Activated CD4-positive, alpha-beta T cell treated with anti-CD3 and anti-CD28 coated beads, Interleukin-2, Interleukin-6, amounts not matched to agents 100 ng/mL and 50 ng/mL, durations not matched to agents 16 hours and 8 hours (primary cell): ENCODE data around the gene TADA2B.
"Not testable (repeated sequence)": the region's sequence is repeated elsewhere in the genome, so short reads cannot be mapped to it uniquely, and the experiment has no call there.

Source experiments
- DNase-seq: peaks from one replicate; pipeline ENCODE4 v3.0.0-alpha.2; 2020

Gene TADA2B

GRCh38 chr4:7083597-7084563 is 40.7 kb downstream of the TADA2B start:
- no peak for DNase-seq

GRCh38 chr4:7084564-7084961 is 41.4 kb downstream of the TADA2B start:
- DNase-seq, result not testable (repeated sequence)

GRCh38 chr4:7086384-7086783 is 43.2 kb downstream of the TADA2B start:
- DNase-seq, result no peak

DNA sequence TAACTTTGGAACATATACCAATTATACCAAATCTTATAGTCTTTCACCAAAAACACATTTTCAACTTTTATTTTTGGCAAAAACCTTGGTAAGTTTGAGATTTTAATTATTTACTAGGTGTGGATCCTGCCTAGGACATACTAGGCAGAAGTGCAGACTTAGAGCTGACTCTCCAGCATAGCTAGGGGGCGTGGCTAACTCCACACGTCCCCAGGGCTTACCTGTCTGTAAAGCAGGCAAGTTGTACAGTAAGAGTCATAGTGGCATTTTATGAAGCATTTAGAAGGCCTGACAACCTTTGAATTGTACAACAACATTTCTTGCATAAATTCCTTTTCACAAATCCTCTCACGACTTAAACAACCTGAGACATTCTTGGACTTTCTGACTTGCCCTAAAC is 43.9 kb downstream of the TADA2B start:
- no peak for DNase-seq

- DNase-seq, result no peak
These were observed 46.2 kb downstream of the TADA2B start for GRCh38 chr4:7089213-7089986.

DNA sequence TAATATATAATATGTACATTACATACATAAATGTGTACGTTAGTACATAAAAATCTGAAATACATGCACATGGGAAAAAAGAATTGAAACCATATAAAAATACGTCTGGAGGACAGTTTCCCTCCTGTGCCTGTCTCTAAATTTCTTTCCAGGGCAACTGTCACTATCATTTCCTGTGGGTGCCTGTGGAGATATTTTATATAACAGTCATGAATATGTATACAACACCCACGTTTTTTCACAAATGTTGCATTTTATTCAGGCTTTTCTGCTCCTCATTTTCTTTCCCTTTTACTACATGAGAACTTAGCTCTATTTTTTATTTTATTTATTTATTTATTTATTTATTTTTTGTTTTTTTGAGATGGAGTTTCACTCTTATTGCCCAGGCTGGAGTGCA is 48.9 kb downstream of the TADA2B start:
- no peak for DNase-seq

DNA sequence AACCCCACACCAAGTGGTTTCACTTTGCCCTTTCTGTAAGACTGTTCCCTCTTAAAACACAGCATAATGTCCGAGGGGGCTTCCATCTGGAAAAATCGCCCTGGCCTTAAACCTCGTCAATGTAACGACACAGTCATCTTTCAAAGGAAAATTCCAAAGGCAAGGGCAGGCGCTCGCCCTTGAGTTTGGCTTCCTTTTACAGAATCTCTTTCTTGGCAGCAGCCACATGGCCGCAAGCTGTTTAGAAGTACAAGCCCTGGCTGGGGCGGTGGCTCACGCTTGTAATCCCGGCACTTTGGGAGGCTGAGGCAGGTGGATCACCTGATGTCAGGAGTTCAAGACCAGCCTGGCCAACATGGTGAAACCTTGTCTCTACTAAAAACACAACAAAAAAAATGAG is 51.7 kb downstream of the TADA2B start:
- DNase-seq, result no peak

DNA sequence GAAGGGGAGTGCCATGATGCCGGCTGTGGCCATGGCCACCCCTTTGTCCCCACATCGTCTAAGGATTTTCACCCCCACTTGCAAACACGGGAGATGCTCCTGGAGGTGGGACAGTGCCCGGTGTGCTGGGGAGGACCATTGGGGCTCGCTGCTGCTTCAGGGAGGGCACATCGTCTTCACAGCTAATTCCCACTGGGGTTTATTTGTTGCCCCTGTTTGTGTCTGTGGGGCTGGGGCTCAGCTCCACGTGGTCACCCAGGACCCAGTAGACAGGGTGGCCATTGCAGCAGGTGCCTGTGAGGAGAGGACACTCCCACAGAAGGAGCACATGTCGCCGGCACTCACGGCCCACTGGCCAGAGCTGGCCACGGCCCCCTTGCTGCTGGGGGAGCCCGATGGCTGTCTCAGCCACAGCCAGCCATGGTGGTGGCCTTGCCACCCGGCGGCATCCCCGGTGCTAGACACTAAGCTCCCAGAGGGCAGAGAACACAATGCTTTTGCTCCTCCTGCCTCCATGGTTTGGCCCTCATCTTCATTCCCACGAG is 52.5 kb downstream of the TADA2B start:
- no peak for DNase-seq

GRCh38 chr4:7096236-7096635 is 53.1 kb downstream of the TADA2B start:
- no peak for DNase-seq

DNA sequence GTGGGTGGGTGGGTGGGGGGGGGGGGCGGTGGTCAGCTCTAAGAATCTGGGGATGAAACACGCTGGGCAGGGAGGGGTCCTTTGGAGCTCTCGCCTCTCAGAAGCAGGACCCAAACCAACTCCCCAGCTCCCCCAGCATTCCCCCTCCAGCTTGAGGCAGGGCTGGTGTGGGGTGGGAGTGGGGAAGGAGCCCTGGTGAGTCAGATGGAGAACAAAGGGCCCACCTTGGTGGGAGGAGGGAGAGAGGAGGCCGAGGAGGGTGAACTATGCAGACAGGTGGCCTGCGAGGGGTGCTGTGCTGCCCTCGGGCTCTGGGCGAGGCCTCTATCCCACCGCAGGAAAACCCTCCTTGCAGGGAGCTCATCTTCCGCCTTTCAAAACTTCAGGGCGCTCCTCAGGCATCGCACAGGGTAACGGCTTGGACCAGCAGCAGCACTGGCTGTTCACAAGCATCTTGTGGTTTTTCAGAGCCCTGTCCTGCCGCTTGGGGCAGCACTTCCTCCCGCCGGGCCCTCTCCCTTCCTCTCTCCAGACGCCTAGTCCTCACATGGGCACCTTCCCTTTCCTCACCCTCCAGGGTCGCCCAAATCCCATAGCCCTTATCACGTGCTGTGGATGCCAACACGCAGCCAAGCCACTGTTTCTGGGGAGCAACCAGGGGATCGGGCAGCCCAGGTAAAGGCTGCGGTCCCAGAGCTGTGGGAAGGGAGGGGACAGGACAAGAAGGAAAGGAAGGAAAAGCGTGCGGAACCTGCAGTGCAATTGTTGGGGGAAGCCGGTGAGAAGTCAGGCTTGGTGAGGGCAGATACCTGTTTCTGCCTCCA is 58.7 kb downstream of the TADA2B start:
- DNase-seq, result peak; percentile 72

GRCh38 chr4:7102516-7102909 is 59.3 kb downstream of the TADA2B start:
- DNase-seq, result not testable (repeated sequence)

- peak; percentile 88 for DNase-seq
These were observed 59.9 kb downstream of the TADA2B start for GRCh38 chr4:7103031-7103606.

GRCh38 chr4:7103607-7104365 is 60.6 kb downstream of the TADA2B start:
- no peak for DNase-seq

- no peak for DNase-seq
These were observed 61.3 kb downstream of the TADA2B start for GRCh38 chr4:7104366-7105031.

DNA sequence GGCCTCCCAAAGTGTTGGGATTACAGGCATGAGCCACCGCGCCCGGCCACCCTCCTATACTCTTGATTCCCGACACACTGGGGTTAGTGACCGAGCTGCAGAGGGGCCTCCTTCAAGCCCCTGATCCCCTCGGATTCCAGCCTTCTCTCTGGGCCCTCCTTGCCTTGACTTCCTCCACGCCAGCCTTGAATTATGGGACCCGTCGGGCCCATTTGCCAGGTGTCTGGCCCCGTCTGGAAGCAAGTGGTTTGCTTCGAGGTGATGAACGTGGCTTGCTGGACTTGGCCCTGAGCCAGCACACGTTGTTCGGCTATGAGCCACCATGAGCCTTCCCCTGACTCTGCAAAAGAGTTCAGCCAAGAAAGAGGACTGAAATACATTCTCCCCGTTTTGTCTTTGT is 62.1 kb downstream of the TADA2B start:
- no peak for DNase-seq

DNA sequence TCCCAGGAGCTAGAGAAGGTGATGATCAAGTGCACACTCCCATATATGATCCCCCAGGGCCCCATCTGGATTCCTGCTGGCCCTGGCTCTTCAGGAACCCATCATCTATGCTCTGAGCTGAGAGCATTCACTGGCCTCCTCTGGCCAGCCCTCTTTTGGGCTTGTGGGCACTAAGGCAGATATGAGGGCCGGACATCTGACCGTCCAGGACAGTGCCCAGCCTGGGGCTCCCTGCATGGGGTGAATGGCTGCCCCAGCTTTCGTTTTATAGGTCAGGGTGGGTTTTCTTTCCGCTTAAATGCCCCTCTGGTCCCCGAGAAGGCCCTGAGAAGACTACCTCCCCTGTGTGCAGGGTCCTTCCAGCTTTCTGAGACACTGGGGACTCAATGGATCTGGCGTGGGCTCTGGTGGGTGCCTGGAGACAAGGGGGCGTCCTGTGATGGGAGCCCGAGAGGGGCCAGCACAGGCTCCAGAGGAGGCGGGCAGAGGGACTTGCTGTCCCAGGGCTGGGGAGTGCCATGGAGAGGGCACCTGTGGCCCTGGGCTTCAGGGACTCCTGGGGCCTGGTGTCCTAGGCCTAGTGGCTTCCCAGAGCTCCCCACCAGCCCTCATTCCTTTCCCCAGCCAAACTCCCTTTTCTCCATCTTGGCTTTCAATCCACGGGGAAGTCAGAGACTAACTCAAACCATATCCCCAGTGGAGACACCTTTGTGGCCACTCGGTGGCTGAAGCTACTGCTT is 64.2 kb downstream of the TADA2B start:
- no peak for DNase-seq
